Gastroesophageal sphincter (tissue), 3 donors: ENCODE data around the gene RRP1B.

Source experiments
- CTCF ChIP-seq, 4 experiments: fragments of 200-600 bp in 2 of 4; fragments of 450-650 bp in 2 of 4; sonication (generic) in 1 of 4; IDR thresholded peaks; one replicate each; pipeline ENCODE4 v1.5.1; 2017 to 2019; ENCODE audit warnings: antibody characterized with exemption in 4 of 4, mild to moderate bottlenecking in 2 of 4, moderate library complexity in 2 of 4
- POLR2AphosphoS5 ChIP-seq: sonication (generic); formaldehyde crosslinking; IDR thresholded peaks from one replicate; pipeline ENCODE4 v1.6.1; 2017; ENCODE audit warnings: antibody characterized with exemption

- TF ChIP-seq CTCF (IDR thresholded peaks at IDR 0.05) (no peak), POLR2AphosphoS5 (no peak)
These were observed 33.6 kb downstream of the RRP1B start for GRCh38 chr21:43692949-43693348.
